ENCODE measurements around the gene SQSTM1.

- TF ChIP-seq, protein P1, sequence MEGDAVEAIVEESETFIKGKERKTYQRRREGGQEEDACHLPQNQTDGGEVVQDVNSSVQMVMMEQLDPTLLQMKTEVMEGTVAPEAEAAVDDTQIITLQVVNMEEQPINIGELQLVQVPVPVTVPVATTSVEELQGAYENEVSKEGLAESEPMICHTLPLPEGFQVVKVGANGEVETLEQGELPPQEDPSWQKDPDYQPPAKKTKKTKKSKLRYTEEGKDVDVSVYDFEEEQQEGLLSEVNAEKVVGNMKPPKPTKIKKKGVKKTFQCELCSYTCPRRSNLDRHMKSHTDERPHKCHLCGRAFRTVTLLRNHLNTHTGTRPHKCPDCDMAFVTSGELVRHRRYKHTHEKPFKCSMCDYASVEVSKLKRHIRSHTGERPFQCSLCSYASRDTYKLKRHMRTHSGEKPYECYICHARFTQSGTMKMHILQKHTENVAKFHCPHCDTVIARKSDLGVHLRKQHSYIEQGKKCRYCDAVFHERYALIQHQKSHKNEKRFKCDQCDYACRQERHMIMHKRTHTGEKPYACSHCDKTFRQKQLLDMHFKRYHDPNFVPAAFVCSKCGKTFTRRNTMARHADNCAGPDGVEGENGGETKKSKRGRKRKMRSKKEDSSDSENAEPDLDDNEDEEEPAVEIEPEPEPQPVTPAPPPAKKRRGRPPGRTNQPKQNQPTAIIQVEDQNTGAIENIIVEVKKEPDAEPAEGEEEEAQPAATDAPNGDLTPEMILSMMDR (conservative IDR thresholded peaks at IDR 0.05; ENCODE audit: low read depth, low read length), result no peak
- TF ChIP-seq EZH2phosphoT487 (IDR thresholded peaks at IDR 0.05; ENCODE audit: borderline replicate concordance, low read length), result no peak
These were observed 50.2 kb downstream of the SQSTM1 start for GRCh38 chr5:179870952-179871351.

All from PC-3 (cell line).